H54 (cell line): ENCODE measurements around the gene ZNF584.
"Not testable (repeated sequence)": the region's sequence is repeated elsewhere in the genome, so short reads cannot be mapped to it uniquely, and the experiment has no call there.

Experiments used
- DNase-seq: peaks from one replicate; pipeline ENCODE4 v3.0.0; 2011; ENCODE audit warnings: low spot score, mixed read lengths; ENCODE audit not compliant: insufficient read length
- FAIRE-seq: peaks from 3 replicates; lab custom pipeline; 2011; peaks lifted over from hg19 to GRCh38; lab: Jason Lieb, UNC
- POLR2A ChIP-seq: IDR thresholded peaks from 2 replicates; pipeline ENCODE4 v1.6.1; 2011; ENCODE audit warnings: low read depth, mild to moderate bottlenecking, low read length

ZNF584 gene

GRCh38 chr19:58406818-58407657 lies 1.4 kb upstream of the ZNF584 start:
- DNase-seq (no peak), FAIRE-seq (no peak)
- TF ChIP-seq POLR2A, result 0 out of 2 replicates have a peak, but pooled peaks have one; percentile 14

- no peak for TF ChIP-seq POLR2A
- DNase-seq, result no peak
- no peak for FAIRE-seq
These were observed 744 bp upstream of the ZNF584 start for GRCh38 chr19:58407658-58408151.

DNA sequence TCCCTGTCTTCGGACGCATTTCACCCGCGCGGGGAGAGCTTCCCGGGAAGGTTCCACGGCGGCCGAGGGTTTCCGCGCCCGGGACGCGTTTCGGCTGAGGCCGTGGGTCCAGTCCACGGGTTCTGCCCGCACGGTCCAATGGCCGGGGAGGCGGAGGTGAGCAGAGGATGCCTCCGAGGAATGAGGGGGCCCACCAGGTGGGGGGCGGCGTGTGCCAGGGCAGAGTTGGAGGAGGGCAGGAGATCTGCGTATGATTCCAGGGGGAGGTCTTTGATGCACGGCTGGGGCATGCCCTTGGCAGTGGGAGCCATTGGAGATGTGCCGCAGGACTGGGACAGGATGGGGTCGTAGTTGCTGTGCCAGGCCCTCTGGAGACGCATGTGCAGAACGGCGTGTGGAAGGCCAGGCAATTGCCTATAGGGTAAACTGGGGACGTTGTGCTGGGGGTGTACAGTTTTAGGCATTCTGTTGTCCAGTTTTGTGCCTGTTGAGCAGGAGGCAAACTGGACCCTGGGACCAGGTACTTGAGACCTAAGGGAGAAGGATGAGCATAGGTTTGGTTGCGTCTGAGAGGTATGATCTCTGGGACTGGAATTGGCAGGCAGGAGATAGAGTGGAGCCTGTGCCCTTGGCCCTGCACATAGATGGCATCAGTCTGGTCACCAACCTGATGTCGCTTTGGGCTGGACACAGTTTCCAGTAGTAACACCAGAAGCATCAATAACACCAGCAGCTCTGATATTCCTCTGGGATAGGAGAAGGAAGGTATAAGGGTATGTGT lies 751 bp downstream of the ZNF584 start:
- TF ChIP-seq POLR2A, result peak; percentile 37; the same call in 1 of the 2 replicates
- DNase-seq, result no peak
- no peak for FAIRE-seq

GRCh38 chr19:58416604-58417003 lies 8.2 kb downstream of the ZNF584 start:
- no peak for DNase-seq
- FAIRE-seq, result no peak
- TF ChIP-seq POLR2A, result no peak

GRCh38 chr19:58417071-58417470 lies 8.6 kb downstream of the ZNF584 start:
- no peak for TF ChIP-seq POLR2A
- FAIRE-seq (no peak), DNase-seq (no peak)

DNA sequence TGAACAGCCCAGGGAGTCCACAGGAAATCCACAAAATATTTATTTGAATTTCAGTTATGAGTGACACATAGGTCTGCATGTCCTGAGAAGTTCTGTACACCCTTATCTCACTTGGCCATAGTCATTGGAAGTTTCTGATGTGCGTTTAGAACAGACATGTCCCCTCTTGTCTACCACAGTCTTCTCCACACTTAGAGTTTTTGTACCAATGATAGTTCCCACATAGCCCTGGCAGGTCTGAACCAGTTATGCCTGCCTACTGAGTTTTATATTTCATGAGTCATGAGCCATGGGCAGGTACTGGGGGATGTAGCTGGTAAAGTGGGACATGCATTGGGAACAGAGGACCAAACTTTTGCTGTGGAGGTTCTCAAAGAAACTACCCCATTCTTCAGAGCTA lies 20.2 kb downstream of the ZNF584 start:
- TF ChIP-seq POLR2A, result no peak
- FAIRE-seq (no peak), DNase-seq (no peak)

- no peak for TF ChIP-seq POLR2A
- FAIRE-seq (no peak), DNase-seq (no peak)
These were observed 21.3 kb downstream of the ZNF584 start for GRCh38 chr19:58429745-58430144.

GRCh38 chr19:58434217-58434616 lies 25.8 kb downstream of the ZNF584 start:
- DNase-seq, result no peak
- FAIRE-seq, result no peak
- TF ChIP-seq POLR2A, result no peak

DNA sequence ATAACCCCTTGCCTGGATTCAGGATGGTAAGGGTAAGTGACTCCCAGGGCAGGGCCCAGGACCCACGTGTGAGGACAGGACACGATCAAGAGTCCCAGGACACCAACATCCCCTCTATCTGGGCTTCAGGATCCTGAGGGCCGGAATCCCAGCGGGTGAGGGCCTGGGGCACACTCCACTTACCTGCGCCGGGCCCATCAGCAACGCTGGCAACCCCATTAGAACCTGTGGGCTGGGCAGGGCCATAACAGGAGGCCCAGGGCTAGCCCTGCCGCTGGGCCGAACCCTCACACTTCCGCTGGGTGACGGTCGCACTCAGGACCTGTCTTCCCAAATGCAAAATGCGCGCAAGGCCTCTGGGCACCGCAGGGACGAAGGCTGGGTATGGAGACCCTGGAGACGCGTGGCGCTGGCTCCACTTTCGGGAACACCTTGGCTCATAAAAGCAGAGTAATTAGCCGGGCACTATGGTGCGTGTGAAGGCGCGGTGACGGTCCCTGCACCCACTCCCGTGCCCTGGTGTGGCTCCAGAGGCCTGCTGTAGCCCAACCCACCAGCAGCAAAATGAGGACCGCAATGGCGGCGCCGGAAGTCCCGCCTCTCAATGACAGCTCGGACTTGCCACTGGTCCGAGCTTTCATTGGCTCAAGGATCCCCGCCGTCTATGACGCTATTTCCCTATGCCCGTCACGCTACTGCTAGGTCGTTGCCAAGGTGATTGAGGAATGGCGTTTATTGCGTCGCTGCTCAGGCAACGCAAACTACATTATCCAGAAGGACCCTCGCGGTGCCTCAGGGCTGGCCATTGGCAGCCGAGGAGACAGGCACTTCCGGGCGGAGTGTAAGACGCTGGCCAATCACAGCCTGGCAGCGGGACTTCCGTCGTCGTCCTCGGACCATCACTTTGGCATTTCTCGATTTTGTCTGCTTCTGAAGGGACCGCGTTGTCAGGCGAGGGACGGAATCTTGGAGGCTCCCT lies 31.4 kb downstream of the ZNF584 start, which contains the start of gene ZNF132:
ZNF132 (minus strand) TSS at position 578 of the 979 bp plus-strand sequence; CDS start at position 246, 332 bp downstream.
- DNase-seq (no peak), FAIRE-seq (no peak)
- no peak for TF ChIP-seq POLR2A

DNA sequence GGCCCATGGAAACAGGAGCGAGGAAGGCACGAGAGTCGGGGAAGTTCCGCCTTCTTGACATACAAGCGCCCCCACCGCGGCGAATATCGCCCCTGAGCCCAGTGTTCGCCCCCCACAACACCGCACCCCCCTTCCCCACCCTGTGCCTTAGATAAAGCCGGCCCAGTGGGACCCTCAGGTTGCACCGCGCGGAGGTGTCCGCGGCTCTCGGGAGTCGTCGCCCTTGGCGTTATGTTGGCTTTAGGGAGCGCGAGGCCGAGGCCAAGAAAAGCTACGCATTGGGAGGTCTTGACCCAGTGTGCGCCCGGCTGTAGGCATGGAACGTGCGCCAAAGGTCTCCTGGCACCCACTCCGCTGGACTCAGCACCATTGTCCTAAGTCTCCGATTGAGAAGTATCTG lies 32.1 kb downstream of the ZNF584 start:
- TF ChIP-seq POLR2A, result no peak
- no peak for DNase-seq
- FAIRE-seq, result no peak

GRCh38 chr19:58442986-58443385 lies 34.5 kb downstream of the ZNF584 start:
- FAIRE-seq, DNase-seq: not testable (repeated sequence)

GRCh38 chr19:58448860-58449259 lies 40.4 kb downstream of the ZNF584 start:
- FAIRE-seq, DNase-seq: not testable (repeated sequence)

- FAIRE-seq, DNase-seq: not testable (repeated sequence)
These were observed 41.5 kb downstream of the ZNF584 start for GRCh38 chr19:58449980-58450379.
